ENCODE results near the gene HNRNPL.
"Not testable (repeated sequence)": the region's sequence is repeated elsewhere in the genome, so short reads cannot be mapped to it uniquely, and the experiment has no call there.

GRCh38 chr19:38859631-38860204 is 9.9 kb upstream of the HNRNPL start:
- TF ChIP-seq CTCF, POLR2A, EP300 (IDR thresholded peaks at IDR 0.05): not testable (repeated sequence)

Data from tibial nerve (tissue), 4 donors.